ENCODE measurements around the gene LCN9.

The LCN9 gene

DNA sequence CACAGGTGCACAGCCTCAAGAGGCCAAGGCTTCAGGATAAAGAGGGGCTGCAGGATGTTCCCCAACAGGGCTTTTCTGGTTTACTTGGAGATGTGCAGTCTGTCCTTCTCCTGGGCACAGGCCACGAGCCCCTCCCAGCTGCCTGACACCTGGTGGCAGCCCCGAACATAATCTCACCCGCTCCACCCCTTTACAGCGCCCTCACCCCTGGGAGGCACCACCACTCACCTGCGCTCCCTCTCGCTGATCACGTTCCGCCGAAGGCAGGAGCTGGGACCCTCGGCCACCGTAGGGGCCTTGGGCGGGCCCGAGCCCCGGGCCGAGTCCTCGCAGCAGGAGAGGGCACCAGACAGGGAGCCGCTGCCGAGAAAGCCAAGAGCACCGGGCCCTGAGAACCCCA is 35.7 kb downstream of the LCN9 start:
- no peak for DNase-seq (ENCODE audit: low spot score)

- DNase-seq (ENCODE audit: low spot score): no peak
Measured at GRCh38 chr9:135699440-135699839, 36.3 kb downstream of the LCN9 start, which contains the start of gene SOHLH1. SOHLH1 (minus strand) TSS chr9:135699481; CDS start chr9:135699467, 14 bp downstream.

- no peak for DNase-seq (ENCODE audit: low spot score)
Measured at GRCh38 chr9:135700525-135700924, 37.4 kb downstream of the LCN9 start.

- no peak for DNase-seq (ENCODE audit: low spot score)
Measured at GRCh38 chr9:135701067-135701958, 38.2 kb downstream of the LCN9 start.

DNA sequence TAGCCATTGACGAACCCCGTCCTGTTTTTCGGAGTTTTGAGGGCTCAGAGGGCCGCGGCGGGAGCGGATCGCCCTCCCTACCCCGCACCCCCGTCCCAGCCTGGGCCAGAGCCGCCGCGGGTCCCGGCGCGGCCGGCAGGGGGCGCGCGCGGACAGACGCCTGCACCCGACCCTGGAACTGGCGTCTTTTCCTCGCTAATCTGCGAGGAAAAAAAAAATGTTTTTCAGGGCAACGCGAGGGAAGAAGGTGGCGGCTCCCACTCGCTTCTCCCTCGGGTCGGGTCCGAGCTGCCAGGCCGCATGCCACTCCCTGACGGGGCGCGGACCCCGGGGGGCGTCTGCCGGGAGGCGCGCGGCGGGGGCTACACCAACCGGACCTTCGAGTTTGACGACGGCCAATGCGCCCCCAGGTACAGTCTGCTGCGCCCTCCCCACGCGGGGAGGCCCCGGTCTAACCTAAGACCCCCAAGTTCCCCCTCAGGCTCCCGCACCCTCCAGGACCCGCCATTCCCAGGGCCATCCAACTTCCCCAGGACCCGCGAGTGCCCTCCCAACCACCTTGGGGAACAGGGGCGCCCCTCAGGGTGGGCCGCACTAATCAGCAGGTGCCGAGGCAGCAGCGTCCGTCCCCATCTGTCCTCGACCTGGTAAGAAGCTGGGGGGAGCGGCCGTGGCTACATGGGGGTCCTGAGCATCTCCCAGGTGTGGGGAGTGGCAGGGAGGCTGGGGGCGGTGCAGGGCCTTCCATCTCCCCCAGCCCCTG is 39.0 kb downstream of the LCN9 start, which contains the start of gene KCNT1:
Gene KCNT1 (plus strand): TSS at position 227 of the 763 bp plus-strand sequence. CDS start 74 bp downstream, at position 301.
- DNase-seq (ENCODE audit: low spot score): no peak

- no peak for DNase-seq (ENCODE audit: low spot score)
Measured at GRCh38 chr9:135703726-135704125, 40.6 kb downstream of the LCN9 start.

DNA sequence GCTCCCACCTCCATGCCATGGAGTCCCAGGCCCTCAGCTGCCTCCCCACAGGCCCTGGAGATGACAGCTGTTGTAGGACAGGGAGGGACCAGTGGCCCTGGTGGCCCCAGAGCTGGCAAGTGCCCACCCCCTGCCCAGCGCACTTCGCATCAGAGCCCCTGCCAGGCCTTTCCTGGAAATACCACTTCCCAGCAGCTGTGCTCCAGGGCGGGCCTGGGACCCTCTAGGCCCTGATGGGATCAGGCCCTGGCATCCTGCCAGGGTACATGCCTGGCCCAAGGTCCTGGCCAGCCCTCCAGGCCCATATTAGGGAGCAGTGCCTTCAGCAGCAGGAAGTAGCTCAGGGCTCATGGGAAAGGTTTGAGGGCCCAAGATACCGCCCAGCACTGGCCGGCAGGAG is 41.4 kb downstream of the LCN9 start:
- no peak for DNase-seq (ENCODE audit: low spot score)

GRCh38 chr9:135705376-135705775 is 42.3 kb downstream of the LCN9 start:
- no peak for DNase-seq (ENCODE audit: low spot score)

DNA sequence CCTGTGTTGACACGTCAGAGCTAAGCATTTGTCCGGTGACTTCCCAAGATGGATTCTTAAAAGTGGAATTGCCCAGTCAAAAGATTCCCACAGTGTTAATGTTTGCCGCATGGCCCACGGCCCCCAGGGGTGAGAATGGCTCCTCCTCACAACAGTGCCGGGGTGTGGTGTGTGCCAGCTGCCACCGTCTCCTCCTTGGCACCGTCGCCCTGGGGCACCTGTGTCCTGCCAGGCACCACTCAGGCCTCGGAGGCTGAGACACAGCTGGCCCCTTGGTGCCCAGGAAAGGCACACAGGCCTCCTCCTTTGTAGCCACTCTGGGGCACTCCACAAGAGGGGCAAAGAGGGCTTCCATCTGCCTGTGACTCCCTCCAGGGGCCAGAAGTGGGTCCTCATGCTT is 43.2 kb downstream of the LCN9 start:
- DNase-seq (ENCODE audit: low spot score): no peak

DNA sequence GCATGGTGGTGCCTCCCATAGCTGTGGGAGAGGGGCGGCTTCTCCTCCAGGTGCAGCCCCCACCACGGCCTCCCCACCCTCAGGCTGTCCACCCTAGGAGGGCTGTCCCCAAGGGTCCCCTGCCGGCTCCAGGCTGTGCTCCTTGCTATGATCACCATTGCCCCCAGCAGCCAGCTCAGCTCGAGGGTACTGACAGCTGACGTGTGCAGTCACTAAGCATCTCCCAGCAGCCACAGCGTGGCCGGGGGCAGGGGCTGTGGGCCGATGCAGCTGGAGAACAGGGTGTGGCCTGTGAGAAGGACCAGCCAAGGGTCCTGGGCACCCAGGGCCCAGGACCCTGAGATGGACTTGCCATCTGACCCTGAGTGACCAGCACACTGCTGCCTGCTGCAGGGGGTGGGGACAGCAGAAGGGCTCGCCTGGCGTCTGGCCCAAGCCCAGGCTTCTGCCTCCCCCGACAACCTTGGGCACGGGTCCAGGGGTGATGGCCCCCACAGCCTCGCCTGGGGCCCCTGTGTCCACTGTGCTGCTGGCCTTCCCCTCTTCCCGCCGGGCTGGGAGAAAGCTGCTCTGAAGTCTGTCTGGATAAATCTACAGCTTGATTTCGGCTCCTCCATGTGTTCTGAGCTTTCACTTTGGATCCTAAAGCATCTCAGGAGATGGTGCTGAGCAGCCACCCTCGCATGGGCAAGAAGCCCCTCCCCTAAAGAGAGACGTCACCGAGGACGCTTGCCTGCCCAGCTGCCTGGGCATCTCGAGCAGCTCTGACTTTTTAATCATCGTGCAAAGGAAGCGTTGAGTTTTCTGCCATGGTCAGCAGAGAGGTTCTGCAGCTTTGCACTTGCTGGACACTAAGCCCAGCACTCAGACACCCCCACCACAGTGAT is 44.4 kb downstream of the LCN9 start:
- no peak for DNase-seq (ENCODE audit: low spot score)

GRCh38 chr9:135708164-135708563 is 45.1 kb downstream of the LCN9 start:
- DNase-seq (ENCODE audit: low spot score): no peak

DNA sequence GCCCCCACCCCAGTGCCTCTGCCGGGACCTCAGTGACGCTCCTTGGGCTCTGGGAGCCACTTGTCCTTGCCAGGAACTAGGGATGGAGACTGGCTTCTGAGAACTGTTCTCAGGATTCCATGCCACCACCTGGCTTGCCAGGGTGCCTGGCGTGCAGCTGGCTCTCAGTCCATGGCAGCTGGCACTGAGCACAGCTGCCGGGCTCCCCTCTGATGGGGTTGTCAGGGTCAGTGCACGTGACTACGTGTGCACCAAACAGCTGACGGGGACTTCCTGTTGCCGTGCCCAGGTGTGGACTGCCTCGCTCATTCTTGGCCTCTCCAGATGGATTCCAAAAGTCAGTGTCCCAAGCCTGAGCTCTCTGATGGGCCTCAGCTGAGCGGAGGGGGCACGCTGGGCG is 48.3 kb downstream of the LCN9 start:
- no peak for DNase-seq (ENCODE audit: low spot score)

- no peak for DNase-seq (ENCODE audit: low spot score)
Measured at GRCh38 chr9:135711881-135712280, 48.8 kb downstream of the LCN9 start.

- no peak for DNase-seq (ENCODE audit: low spot score)
Measured at GRCh38 chr9:135712613-135713295, 49.6 kb downstream of the LCN9 start.

- DNase-seq (ENCODE audit: low spot score): no peak
Measured at GRCh38 chr9:135714242-135715055, 51.3 kb downstream of the LCN9 start.

DNA sequence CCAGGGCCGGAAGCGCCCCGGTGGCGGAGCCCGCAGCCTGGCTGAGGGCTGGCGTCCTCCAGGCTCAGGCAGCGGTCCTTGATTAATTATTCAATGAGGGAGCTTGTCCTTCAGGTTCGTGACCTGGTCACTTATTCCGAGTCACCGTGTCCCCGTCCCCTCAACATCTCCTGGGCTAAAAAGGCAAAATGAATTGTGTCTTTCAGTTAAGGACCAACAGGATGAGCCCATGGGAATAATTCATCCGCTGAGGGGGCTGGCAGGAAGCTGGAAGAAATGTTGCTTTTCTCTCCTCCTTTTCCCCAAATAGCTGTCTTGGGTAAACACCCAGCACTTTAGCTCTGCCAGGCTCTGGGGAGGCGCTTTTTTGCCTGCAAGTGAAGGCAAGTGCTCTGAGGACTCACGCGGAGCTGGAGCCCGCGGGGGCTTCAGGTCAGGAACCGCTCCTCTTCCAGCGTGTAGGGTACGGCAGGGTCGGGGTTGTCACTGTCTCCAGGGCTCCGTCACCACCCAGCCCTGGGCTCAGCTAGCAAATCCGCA is 52.0 kb downstream of the LCN9 start:
- DNase-seq (ENCODE audit: low spot score): no peak

- no peak for DNase-seq (ENCODE audit: low spot score)
Measured at GRCh38 chr9:135716045-135716444, 52.9 kb downstream of the LCN9 start.
